Activated naive CD4-positive, alpha-beta T cell treated with anti-CD3 and anti-CD28 coated beads, Interleukin-2, amount 50 U/mL, for 24 hours (primary cell): ENCODE results near the gene LPAR1.

Source experiments
- H3K27ac Mint-ChIP-seq: one replicate; pipeline ENCODE4 v1.8.0; 2021; ENCODE audit warnings: mild to moderate bottlenecking, mixed read lengths
- H3K27me3 Mint-ChIP-seq: one replicate; pipeline ENCODE4 v1.8.0; 2021; ENCODE audit warnings: mixed read lengths
- H3K36me3 Mint-ChIP-seq: one replicate; pipeline ENCODE4 v1.8.0; 2021; ENCODE audit warnings: mixed read lengths
- H3K4me1 Mint-ChIP-seq: one replicate; pipeline ENCODE4 v1.8.0; 2021; ENCODE audit warnings: mixed read lengths
- H3K4me3 Mint-ChIP-seq: one replicate; pipeline ENCODE4 v1.8.0; 2021; ENCODE audit warnings: mild to moderate bottlenecking, mixed read lengths
- H3K9me3 Mint-ChIP-seq: one replicate; pipeline ENCODE4 v1.8.0; 2021; ENCODE audit warnings: mixed read lengths

Gene LPAR1

GRCh38 chr9:110936237-110936636, 102.0 kb downstream of the LPAR1 start:
- Mint-ChIP-seq H3K9me3 (no peaks in the 10 kb centered on the region), H3K36me3 (no peaks in the 10 kb centered on the region), H3K4me1 (no peaks in the 10 kb centered on the region), H3K4me3 (no peak overlapping the region), H3K27ac (no peak overlapping the region), H3K27me3 (no peaks in the 10 kb centered on the region)

- no peaks in the 10 kb centered on the region for H3K36me3 Mint-ChIP-seq
- H3K27me3 Mint-ChIP-seq: no peaks in the 10 kb centered on the region
- H3K4me3 Mint-ChIP-seq: no peak overlapping the region
- no peaks in the 10 kb centered on the region for H3K9me3 Mint-ChIP-seq
- no peaks in the 10 kb centered on the region for H3K4me1 Mint-ChIP-seq
- no peak overlapping the region for H3K27ac Mint-ChIP-seq
Measured at GRCh38 chr9:110935829-110936228, 102.4 kb downstream of the LPAR1 start.

GRCh38 chr9:110933350-110934001, 104.8 kb downstream of the LPAR1 start:
- Mint-ChIP-seq H3K36me3 (no peaks in the 10 kb centered on the region), H3K9me3 (no peaks in the 10 kb centered on the region), H3K4me1 (no peaks in the 10 kb centered on the region), H3K4me3 (no peak overlapping the region), H3K27ac (no peak overlapping the region), H3K27me3 (no peaks in the 10 kb centered on the region)

- Mint-ChIP-seq H3K36me3 (no peaks in the 10 kb centered on the region), H3K27ac (no peak overlapping the region), H3K9me3 (no peaks in the 10 kb centered on the region), H3K4me3 (no peak overlapping the region), H3K27me3 (no peaks in the 10 kb centered on the region), H3K4me1 (no peaks in the 10 kb centered on the region)
Measured at GRCh38 chr9:110932863-110933262, 105.4 kb downstream of the LPAR1 start.

GRCh38 chr9:110928599-110928998, 109.7 kb downstream of the LPAR1 start:
- Mint-ChIP-seq H3K9me3 (no peaks in the 10 kb centered on the region), H3K4me3 (no peak overlapping the region), H3K4me1 (no peaks in the 10 kb centered on the region), H3K36me3 (no peaks in the 10 kb centered on the region), H3K27me3 (no peaks in the 10 kb centered on the region), H3K27ac (no peak overlapping the region)

GRCh38 chr9:110926828-110927487, 111.3 kb downstream of the LPAR1 start:
- no peaks in the 10 kb centered on the region for H3K36me3 Mint-ChIP-seq
- H3K27ac Mint-ChIP-seq: no peak overlapping the region
- no peak overlapping the region for H3K4me3 Mint-ChIP-seq
- H3K9me3 Mint-ChIP-seq: no peaks in the 10 kb centered on the region
- H3K27me3 Mint-ChIP-seq: no peaks in the 10 kb centered on the region
- no peaks in the 10 kb centered on the region for H3K4me1 Mint-ChIP-seq

- Mint-ChIP-seq H3K36me3 (no peaks in the 10 kb centered on the region), H3K4me3 (no peak overlapping the region), H3K9me3 (no peaks in the 10 kb centered on the region), H3K27me3 (no peaks in the 10 kb centered on the region), H3K27ac (no peak overlapping the region), H3K4me1 (no peaks in the 10 kb centered on the region)
Measured at GRCh38 chr9:110923601-110924000, 114.7 kb downstream of the LPAR1 start.

- Mint-ChIP-seq H3K4me1 (no peaks in the 10 kb centered on the region), H3K36me3 (no peaks in the 10 kb centered on the region), H3K4me3 (no peak overlapping the region), H3K9me3 (no peaks in the 10 kb centered on the region), H3K27ac (no peak overlapping the region), H3K27me3 (no peaks in the 10 kb centered on the region)
Measured at GRCh38 chr9:110922145-110922544, 116.1 kb downstream of the LPAR1 start.

GRCh38 chr9:110921705-110922104, 116.6 kb downstream of the LPAR1 start:
- Mint-ChIP-seq H3K9me3 (no peaks in the 10 kb centered on the region), H3K4me3 (no peak overlapping the region), H3K27me3 (no peaks in the 10 kb centered on the region), H3K36me3 (no peaks in the 10 kb centered on the region), H3K4me1 (no peaks in the 10 kb centered on the region), H3K27ac (no peak overlapping the region)

- Mint-ChIP-seq H3K27me3 (no peaks in the 10 kb centered on the region), H3K36me3 (no peaks in the 10 kb centered on the region), H3K9me3 (no peaks in the 10 kb centered on the region), H3K4me3 (no peak overlapping the region), H3K27ac (no peak overlapping the region), H3K4me1 (no peaks in the 10 kb centered on the region)
Measured at GRCh38 chr9:110919609-110920008, 118.7 kb downstream of the LPAR1 start.

GRCh38 chr9:110919050-110919435, 119.2 kb downstream of the LPAR1 start:
- Mint-ChIP-seq H3K36me3 (no peaks in the 10 kb centered on the region), H3K9me3 (no peaks in the 10 kb centered on the region), H3K4me1 (no peaks in the 10 kb centered on the region), H3K4me3 (no peak overlapping the region), H3K27me3 (no peaks in the 10 kb centered on the region), H3K27ac (no peak overlapping the region)

GRCh38 chr9:110918316-110919049, 119.8 kb downstream of the LPAR1 start:
- no peaks in the 10 kb centered on the region for H3K36me3 Mint-ChIP-seq
- no peaks in the 10 kb centered on the region for H3K27me3 Mint-ChIP-seq
- H3K4me1 Mint-ChIP-seq: no peaks in the 10 kb centered on the region
- H3K9me3 Mint-ChIP-seq: no peaks in the 10 kb centered on the region
- H3K27ac Mint-ChIP-seq: no peak overlapping the region
- no peak overlapping the region for H3K4me3 Mint-ChIP-seq

GRCh38 chr9:110916403-110916802, 121.9 kb downstream of the LPAR1 start:
- H3K4me3 Mint-ChIP-seq: no peak overlapping the region
- no peak overlapping the region for H3K27ac Mint-ChIP-seq
- no peaks in the 10 kb centered on the region for H3K36me3 Mint-ChIP-seq
- H3K9me3 Mint-ChIP-seq: no peaks in the 10 kb centered on the region
- no peaks in the 10 kb centered on the region for H3K4me1 Mint-ChIP-seq
- H3K27me3 Mint-ChIP-seq: no peaks in the 10 kb centered on the region

- H3K27me3 Mint-ChIP-seq: no peaks in the 10 kb centered on the region
- H3K36me3 Mint-ChIP-seq: no peaks in the 10 kb centered on the region
- H3K4me3 Mint-ChIP-seq: no peak overlapping the region
Measured at GRCh38 chr9:110912419-110913291, 125.6 kb downstream of the LPAR1 start.

GRCh38 chr9:110911659-110912418, 126.4 kb downstream of the LPAR1 start:
- H3K36me3 Mint-ChIP-seq: no peaks in the 10 kb centered on the region
- no peak overlapping the region for H3K27ac Mint-ChIP-seq
- H3K4me1 Mint-ChIP-seq: no peaks in the 10 kb centered on the region
- no peak overlapping the region for H3K4me3 Mint-ChIP-seq
- H3K27me3 Mint-ChIP-seq: no peaks in the 10 kb centered on the region
- peaks cover 5% of the 10 kb centered on the region for H3K9me3 Mint-ChIP-seq

More at GRCh38 chr9:110912419-110913291, 125.6 kb downstream of the LPAR1 start:
- H3K27ac Mint-ChIP-seq: no peak overlapping the region
- H3K9me3 Mint-ChIP-seq: peaks cover 5% of the 10 kb centered on the region
- no peaks in the 10 kb centered on the region for H3K4me1 Mint-ChIP-seq
